Measurements from ENCODE around the gene TNFRSF8.

DNA sequence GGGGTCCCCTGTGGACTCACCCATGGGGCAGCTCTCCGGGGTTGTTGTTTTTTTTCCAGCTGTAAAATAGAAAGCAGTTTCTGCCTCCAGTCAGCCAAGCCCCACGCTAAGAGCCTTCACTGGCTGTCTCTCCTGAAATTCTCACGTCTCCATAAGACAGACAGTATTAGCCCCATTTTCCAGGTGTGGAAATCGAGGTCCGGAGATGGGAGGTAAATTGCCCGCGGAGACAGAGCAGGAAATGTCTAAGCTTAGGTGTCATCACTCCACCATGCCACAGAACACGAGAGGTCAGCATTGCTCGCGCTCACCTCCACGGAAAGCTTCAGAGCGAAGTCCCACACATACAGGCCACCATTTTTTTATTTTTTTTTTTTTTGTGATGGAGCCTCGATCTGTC, 44.6 kb downstream of the TNFRSF8 start:
- TF ChIP-seq, protein P1, sequence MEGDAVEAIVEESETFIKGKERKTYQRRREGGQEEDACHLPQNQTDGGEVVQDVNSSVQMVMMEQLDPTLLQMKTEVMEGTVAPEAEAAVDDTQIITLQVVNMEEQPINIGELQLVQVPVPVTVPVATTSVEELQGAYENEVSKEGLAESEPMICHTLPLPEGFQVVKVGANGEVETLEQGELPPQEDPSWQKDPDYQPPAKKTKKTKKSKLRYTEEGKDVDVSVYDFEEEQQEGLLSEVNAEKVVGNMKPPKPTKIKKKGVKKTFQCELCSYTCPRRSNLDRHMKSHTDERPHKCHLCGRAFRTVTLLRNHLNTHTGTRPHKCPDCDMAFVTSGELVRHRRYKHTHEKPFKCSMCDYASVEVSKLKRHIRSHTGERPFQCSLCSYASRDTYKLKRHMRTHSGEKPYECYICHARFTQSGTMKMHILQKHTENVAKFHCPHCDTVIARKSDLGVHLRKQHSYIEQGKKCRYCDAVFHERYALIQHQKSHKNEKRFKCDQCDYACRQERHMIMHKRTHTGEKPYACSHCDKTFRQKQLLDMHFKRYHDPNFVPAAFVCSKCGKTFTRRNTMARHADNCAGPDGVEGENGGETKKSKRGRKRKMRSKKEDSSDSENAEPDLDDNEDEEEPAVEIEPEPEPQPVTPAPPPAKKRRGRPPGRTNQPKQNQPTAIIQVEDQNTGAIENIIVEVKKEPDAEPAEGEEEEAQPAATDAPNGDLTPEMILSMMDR (IDR thresholded peaks at IDR 0.05), result no peak
- TF ChIP-seq, protein P2, sequence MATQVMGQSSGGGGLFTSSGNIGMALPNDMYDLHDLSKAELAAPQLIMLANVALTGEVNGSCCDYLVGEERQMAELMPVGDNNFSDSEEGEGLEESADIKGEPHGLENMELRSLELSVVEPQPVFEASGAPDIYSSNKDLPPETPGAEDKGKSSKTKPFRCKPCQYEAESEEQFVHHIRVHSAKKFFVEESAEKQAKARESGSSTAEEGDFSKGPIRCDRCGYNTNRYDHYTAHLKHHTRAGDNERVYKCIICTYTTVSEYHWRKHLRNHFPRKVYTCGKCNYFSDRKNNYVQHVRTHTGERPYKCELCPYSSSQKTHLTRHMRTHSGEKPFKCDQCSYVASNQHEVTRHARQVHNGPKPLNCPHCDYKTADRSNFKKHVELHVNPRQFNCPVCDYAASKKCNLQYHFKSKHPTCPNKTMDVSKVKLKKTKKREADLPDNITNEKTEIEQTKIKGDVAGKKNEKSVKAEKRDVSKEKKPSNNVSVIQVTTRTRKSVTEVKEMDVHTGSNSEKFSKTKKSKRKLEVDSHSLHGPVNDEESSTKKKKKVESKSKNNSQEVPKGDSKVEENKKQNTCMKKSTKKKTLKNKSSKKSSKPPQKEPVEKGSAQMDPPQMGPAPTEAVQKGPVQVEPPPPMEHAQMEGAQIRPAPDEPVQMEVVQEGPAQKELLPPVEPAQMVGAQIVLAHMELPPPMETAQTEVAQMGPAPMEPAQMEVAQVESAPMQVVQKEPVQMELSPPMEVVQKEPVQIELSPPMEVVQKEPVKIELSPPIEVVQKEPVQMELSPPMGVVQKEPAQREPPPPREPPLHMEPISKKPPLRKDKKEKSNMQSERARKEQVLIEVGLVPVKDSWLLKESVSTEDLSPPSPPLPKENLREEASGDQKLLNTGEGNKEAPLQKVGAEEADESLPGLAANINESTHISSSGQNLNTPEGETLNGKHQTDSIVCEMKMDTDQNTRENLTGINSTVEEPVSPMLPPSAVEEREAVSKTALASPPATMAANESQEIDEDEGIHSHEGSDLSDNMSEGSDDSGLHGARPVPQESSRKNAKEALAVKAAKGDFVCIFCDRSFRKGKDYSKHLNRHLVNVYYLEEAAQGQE (IDR thresholded peaks at IDR 0.05; ENCODE audit: insufficient read depth in 1 of 2, low read depth in 2 of 2, low read length in 1 of 2), result no peak
- TF ChIP-seq TCF7L2 (IDR thresholded peaks at IDR 0.05; ENCODE audit: low read depth, low read length) (no peak), POLR2AphosphoS5 (IDR thresholded peaks at IDR 0.05; ENCODE audit: low read depth, low read length) (no peak), SIN3A (IDR thresholded peaks at IDR 0.05; ENCODE audit: borderline replicate concordance, insufficient read depth, low read depth, low read length) (no peak)

All from Panc1 (cell line).